ENCODE data around the gene UBE2E2. TPM values are rescaled to one million over a fixed set of nuclear protein-coding genes. Genes with fewer than 3 reads are reported as not detected.
A peak's percentile ranks its signal among the peaks of the same experiment; 100 is the strongest.

Gene UBE2E2
- polyA plus RNA-seq, 3 donors = 43.0 to 56.8 (median 53.0) TPM

DNA sequence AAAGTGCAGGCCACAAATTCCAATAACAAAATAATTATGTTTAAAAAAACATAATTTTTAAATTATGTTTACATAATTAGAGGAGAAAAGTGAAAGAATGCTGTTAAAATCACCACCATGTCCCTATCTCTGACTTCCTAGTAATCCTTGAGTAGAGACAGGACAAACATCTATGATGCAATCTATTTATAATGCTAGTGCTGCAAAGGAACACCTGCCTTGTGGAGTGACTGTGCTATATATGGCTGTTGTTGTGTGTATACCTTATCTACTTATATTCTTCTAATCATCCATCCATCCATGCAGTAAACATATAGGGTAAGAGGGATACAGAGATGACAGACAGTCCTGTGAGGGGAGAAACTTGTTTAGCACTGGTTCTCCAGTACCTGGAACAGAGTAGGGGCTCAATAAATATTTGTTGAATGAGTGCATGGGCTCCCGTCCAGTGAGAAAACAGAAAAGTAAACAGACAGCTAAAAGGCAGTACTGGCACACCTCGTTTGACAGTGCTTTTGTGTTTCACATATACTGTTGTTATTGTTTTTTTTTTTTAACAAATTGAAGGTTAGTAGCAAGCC is 373.3 kb downstream of the UBE2E2 start:
- DNase-seq (ENCODE audit: extremely low read depth in 1 of 11, low read depth in 9 of 11, low spot score in 4 of 11) = no peak

DNA sequence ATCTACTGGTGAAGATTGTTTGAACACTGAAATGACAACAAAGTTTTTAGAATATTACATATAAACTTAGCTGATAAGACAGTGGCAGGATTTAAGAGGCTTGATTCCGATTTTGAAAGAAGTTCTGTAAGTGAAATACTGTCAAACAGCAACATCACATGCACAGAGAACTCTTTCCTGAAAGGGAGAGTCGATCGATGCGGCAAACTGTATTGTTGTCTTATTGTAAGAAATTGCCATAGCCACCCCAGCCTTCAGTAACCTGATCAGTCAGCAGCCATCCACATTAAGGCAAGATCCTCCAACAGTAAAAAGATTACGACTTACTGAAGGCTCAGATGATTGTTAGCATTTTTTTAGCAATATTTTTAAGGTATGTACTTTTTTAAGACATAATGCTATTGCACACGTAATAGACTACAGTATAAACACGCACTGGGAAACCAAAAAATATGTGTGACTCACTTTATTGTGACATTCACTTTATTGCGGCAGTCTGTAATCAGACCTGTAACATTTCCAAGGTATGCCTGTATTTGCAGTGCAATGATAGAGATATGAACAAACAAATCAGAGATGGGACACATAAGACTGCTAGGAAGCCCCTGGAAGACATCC is 377.1 kb downstream of the UBE2E2 start:
- no peak for DNase-seq (ENCODE audit: extremely low read depth in 1 of 11, low read depth in 9 of 11, low spot score in 4 of 11)

DNA sequence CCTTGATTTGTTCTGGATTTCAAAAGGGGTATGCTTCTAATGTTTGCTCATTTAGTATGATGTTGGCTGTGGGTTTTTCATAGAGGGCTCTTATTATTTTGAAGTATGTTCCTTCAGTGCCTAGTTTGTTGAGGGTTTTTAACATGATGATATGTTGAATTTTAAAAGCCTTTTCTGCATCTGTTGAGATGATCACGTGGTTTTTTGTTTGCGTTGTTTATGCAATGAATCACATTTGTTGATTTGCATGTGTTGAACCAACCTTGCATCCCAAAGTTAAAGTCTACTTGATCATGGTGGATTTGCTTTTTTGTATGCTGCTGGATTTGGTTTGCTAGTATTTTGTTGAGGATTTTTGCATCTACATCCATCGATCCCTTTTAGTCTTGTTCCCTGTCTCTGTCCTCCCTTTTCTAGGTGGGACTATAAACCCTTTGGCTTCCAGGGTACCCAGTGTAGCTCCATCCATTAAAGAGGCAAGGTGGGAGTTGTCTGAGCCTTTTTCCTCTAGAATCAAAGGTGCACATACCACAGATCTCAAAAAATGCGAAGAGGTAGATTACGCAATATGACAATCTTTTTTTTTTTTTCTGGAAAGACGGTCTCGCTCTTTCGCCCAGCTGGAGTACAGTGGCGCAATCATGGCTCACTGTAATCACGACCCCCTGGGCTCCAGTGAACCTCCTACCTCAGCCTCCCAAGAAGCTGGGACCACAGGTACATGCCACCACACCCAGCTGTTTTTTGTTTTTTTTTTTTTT is 381.0 kb downstream of the UBE2E2 start:
- DNase-seq (ENCODE audit: extremely low read depth in 1 of 11, low read depth in 9 of 11, low spot score in 4 of 11) = no peak

DNA sequence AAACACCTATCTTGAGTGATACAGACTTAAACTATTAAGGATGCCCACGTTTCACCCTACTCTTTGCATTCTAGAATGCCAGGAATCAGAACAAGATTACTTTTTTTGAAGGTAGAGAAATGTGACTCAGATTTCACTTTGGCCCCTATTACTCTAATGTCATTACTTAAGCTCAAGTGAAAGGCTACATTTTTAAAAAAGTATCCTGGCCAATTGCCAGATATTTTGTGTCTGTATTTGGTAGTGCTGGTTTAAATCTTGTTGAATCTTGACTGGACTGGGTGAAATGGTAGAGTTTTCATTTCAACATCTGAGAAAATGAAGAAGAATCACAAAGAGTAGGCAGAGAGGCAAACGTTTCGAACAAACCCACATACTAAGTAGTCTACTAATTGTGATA is 384.4 kb downstream of the UBE2E2 start:
- DNase-seq (ENCODE audit: extremely low read depth in 1 of 11, low read depth in 9 of 11, low spot score in 4 of 11) = no peak

DNA sequence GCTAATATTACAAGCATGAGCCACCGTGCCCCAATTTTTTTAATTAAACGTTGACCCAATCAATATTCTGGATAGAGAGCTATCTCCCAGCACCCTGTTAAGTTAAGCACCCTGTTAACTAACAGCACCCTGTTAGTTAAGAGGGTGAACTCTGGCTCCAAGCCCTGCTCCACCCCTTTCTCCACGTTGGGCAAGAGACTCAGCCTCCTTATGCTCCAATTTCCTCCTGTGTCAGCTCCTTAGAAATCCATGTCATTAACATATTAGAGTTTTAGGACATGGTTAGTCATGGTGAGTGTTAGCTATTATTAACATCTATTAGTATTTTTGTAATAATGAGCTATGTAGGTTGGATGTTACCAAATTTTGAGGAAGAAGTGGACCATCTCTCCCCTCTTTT is 385.4 kb downstream of the UBE2E2 start:
- no peak for DNase-seq (ENCODE audit: extremely low read depth in 1 of 11, low read depth in 9 of 11, low spot score in 4 of 11)

DNA sequence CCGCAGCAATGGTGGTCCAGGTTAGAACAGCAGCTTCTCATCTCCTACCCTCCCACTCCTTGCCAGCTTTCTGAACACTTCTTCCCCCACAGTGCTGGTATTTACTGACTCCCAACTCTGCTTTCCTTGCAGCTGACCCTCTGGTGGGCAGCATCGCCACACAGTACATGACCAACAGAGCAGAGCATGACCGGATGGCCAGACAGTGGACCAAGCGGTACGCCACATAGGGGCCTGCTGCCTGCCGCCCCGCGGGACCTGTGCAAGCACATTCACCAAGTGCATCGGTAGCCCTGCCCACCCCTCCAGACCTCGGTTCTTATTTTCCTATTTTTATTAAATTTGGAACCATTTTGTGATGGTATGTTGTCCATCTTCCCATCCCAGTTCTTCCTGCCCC is 386.5 kb downstream of the UBE2E2 start:
- no peak for DNase-seq (ENCODE audit: extremely low read depth in 1 of 11, low read depth in 9 of 11, low spot score in 4 of 11)

DNA sequence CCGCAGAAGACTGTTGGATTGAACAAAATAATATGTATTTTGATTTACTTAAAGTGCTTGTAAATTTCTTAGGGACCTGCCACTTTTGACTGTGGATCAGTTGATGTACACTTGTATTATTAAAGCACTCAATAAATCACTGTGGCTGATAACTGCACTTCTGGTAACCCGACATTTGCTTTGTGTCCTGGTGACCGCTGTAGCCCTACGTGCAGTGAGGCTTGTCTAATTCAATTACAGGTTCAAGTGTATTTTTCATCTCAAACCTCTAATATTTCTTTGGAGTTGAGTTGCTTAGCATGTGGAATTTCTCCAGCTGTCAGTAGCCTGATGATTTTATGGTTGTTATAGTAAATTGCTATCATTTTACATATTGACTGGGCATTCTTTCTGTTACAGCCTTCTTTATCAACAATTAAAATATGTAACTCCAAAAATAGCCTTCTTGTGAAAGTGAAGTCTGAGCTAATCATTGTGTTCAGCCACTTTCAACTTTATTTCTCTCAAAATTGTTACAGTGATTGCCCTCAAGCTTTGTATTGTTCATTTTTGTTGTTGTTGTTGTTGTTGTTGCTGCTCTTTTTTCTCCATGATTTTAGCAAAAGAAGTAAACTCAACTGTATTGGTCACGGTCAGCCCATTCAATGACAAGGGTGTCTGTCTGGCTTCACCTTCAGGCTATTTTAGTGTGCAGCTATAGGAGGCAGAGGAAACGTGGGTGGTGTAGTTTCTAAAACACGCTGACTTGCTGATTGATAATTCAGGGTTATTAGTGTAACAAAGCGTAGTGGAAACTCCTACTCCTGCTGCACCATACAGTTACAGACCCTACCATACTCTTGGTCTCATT is 387.5 kb downstream of the UBE2E2 start:
- no peak for DNase-seq (ENCODE audit: extremely low read depth in 1 of 11, low read depth in 9 of 11, low spot score in 4 of 11)

DNA sequence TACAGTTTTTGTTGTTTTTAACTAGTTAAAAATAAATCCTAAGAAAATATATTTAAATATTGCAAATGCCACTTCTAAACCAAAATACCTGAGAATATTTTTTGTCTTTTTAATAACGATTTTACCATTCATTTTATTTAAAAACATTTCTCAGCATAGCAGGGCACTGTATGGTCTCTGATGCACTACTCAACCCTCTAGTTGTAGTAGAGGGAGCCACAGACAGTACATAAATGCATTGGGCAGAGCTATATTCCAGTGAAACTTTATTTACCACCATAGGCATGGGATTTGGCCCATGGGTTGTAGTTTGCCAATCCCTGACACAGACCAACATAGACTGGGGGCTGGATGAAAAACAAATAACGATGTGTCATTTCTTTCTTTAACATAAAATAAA is 388.2 kb downstream of the UBE2E2 start:
- no peak for DNase-seq (ENCODE audit: extremely low read depth in 1 of 11, low read depth in 9 of 11, low spot score in 4 of 11)

DNA sequence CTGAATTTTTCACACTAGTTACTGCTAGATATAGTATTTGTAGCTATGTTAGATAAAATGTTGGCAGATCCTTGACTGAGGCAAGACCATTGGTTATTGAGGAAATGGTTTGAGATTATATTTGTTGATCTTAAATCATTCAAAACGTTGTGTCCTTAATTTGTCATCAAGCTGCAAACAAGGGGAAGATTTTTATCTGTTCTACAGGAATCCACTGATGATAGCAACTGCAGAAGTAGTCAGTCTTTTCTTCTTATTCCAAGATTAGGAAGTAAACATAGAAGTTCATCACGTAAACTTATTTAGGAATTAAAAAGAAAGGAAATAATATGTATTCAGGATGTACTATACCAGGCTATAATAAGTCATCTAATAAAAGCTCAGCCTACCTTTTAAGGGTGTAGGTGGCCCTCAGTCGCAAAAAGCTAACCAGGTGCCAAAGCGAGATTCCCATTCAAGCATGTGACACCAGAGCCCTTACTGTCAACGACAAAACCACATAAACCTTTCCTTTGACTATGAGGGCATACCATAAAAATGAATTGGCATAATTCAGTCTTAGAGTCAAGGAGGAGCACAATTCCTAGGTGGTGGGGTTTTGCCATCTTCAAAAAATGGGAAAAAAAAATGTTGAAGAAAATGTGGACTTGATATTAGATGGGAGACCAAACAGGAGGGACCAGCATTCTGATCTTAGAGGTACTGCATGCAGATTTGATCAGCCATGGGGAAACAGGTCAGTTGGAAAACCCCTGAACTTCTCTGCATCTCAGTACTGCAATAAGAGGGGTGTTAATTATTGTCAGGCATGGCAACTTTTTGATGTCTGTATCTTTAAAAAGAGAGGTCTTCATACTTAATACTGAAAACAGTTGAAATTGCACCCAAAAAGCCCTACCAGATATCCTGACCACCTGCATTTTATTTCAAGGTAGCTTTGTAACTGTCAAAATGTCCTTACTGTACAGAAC is 390.1 kb downstream of the UBE2E2 start:
- DNase-seq (ENCODE audit: extremely low read depth in 1 of 11, low read depth in 9 of 11, low spot score in 4 of 11) = no peak

DNA sequence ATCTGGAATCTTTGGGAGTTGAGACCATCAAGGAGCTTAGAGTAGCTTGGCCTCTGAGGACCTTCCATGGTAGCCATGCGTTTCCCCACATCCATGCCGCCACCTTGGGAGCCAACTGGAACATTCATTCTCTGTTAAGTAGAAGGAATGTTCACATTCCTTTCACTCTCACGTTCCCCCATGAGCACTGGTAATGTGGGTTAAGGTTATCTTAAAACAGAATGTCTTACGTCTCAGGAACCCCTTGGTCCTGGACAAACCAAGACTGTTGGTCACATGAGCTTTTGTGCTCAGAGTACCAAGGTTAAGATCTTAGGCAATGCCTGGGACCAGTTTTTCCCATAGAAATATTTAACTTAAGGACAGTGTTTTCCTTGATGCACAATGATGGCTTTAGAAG is 390.9 kb downstream of the UBE2E2 start:
- no peak for DNase-seq (ENCODE audit: extremely low read depth in 1 of 11, low read depth in 9 of 11, low spot score in 4 of 11)

DNA sequence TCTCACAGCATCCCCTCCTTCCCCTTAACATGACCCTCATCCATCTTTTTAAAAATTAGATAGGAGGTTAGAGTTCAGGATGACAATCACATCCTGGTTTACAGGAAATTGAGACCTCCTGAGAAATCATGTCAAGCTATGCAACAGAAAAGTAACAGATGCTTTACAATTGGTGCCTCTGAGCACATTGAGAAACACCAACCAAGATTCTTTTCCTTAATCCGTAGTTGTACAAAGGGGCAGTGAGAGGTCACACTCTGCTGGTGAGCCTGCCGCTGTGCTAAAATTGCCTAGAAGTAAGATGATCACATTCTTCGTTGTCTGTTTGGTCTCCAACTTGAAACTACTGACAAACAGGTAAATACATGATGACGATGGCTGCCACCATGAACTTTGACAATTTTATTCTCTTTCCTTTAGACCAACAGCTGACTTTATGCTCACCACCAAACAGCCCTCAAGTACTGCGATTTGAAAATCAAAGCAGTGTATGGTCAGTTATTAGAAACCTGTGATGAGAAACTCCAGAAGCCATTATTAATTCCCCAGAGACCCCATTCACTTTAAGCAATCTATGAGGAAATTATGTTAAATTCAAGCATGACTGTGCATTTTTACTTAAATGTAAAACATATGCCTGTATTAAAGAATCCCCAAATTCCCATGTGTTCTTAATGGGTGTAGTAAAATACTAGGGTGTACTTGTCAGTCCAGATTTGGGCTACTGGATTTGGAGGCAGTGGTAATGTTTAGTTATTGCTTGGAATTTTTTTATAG is 392.0 kb downstream of the UBE2E2 start:
- no peak for DNase-seq (ENCODE audit: extremely low read depth in 1 of 11, low read depth in 9 of 11, low spot score in 4 of 11)

DNA sequence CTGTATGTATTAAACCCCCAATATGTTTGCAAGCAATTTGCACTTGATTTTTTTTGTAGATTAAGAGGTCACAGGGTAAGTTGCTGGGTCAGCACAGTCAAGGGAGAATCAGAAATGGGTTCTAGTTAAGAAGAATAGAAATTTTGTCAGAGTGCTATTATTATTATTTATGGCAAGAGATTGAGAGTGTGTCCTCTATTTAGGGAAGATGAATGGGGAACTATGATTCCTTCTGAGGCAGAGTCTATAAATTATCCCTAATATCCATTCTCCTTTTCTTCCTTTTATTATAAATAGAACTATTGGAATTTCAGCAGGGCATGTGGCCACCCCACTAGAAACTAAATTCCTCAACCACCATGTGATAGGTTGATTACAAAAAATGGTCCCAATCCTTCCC is 392.7 kb downstream of the UBE2E2 start:
- no peak for DNase-seq (ENCODE audit: extremely low read depth in 1 of 11, low read depth in 9 of 11, low spot score in 4 of 11)

DNA sequence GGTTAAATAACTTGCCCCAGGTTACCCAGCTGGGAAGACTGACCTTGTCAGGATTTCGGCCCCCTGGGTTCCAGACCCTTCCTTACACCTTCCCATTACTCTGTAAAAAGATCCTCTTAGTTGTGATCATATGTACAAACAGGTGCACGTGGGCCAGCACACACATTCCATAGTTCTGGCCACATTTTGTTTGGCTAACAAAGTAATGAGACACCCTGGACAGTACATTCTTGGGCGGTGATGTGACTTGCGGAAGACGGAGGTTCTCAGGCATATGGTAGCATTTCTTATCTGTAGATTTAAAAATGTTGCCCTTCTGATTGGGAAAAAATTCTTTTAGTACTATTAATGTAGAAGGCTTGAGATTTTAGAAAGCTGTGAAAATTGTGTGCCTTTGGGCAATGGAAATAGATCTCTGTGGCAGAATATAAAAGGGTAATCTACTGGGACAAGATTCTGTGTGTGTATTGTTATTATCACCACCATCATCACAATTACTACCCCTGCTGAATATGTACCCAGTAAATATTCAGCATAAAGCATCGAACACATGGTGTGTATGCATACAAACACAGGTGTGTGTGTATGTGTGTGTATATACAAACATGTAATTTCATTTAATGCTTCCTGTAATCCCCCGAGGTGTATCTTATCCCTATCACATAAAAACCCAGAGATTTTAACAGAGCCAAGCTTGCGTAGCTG is 397.2 kb downstream of the UBE2E2 start:
- no peak for DNase-seq (ENCODE audit: extremely low read depth in 1 of 11, low read depth in 9 of 11, low spot score in 4 of 11)

DNA sequence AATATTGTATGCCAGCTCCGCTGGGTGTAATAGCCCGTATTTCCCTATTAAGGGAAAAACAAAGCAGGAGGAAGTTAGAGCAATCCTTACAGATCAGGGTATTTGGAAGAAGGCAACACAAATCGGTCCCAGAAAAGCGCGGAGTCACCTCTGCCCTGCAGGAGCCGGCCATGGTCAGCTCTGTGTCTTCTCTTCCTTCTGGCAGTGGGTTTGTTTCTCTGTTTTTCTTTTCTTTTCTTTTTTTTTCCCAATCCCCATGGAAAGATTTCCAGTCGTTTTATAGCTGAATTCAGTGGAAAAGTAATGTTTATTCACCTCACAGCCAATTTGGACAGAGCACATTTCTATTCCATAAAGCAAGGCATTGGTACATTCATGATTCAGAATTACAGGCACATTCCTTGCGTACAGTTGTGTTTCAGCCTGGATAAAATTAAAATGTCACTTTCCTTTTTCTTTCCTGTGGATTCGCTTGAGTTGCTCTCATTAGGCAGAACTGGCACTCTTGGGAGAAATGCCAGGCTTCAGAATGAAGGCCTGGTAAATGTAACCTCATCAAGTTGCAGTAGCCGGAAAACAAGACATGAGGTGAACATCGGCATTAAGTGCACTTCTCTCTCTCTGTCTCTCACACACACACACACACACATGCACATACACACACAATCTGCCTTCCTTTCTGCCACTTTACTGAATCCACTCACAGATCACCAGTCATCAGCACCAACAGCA is 398.1 kb downstream of the UBE2E2 start:
- DNase-seq (ENCODE audit: extremely low read depth in 1 of 11, low read depth in 9 of 11, low spot score in 4 of 11) = no peak

DNA sequence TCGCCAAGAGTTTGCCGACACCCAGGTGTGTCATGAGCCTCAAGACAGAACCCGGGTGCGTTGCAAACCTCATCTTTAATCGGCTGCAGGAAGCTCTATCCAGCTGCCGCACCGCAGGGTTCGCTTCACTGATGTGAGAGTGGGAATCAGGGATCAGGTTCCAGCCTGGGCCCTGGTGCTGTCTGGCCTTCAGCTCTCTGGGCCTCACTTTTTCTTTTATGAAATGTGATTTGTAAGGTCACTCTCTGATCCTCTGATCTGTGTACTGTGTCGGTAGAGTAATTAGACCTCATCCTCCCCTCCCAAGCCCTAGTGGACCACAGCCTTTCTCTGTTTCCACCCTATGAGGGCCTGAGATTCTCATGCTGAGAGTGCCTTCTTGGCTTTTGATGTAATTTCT is 399.8 kb downstream of the UBE2E2 start:
- peak in 2 of 11 donors; percentile 47 to 56 for DNase-seq (ENCODE audit: extremely low read depth in 1 of 11, low read depth in 9 of 11, low spot score in 4 of 11)

DNA sequence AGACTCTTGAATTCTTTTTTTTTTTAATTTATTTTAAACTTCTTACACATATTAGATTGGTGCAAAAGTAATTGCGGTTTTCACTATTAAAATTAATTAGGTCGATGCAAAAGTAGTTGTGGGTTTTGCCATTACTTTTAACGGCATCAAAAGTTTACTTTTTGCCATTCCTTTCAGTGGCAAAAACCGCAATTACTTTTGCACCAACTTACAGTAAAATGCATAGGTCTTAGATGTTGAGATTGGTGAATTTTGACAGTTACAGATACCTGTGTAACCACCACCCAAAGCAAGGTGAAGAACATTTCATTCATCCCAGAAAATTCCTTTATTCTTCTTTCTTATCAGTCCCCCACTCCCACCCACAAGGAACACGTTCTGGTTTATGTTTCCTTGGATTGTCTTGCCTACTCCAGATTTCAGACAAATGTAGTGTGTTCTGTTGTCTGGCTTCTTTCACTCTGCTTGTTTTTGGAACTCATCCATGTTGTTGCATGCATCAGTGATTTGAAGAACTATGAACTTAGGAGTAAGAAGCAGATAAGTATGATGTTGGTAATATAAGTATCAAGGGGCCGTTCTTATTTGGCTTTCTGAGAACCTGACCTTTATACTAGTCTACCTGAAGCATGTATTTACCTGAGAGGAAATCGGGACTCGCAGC is 404.2 kb downstream of the UBE2E2 start:
- no peak for DNase-seq (ENCODE audit: extremely low read depth in 1 of 11, low read depth in 9 of 11, low spot score in 4 of 11)

Measured in renal cortex interstitium (tissue), 11 donors.